Activated CD4-positive, alpha-beta T cell treated with anti-CD3 and anti-CD28 coated beads, Interleukin-2, amount 10 ng/mL, durations not matched to agents 7 days and 5 days (primary cell): ENCODE measurements around the gene DRG2. TPM values are rescaled to one million over a fixed set of nuclear protein-coding genes. Genes with fewer than 3 reads are reported as not detected.

Experiments
- total RNA-seq, 2 experiments: library from RNA; stranded (reverse); gene quantifications; one replicate each; pipeline ENCODE4 v1.2.3, GENCODE V29; 2021

The DRG2 gene
- total RNA-seq, 2 experiments from 2014 or later, result 45.9 to 52.2 TPM

Other genes starting within 250 kb of the DRG2 start
- gene TOM1L2, start 115.5 kb upstream of the DRG2 start, total RNA-seq, result 10 to 100 TPM; 29.5 to 32.0 TPM
- gene DRC3, start 115.1 kb upstream of the DRG2 start, total RNA-seq, result under 1 TPM in 1 of 2 experiments, not detected in 1; 0.06 TPM
- gene ATPAF2, start 48.8 kb upstream of the DRG2 start, total RNA-seq, result 10 to 100 TPM; 27.0 to 32.4 TPM
- 1 to 10 TPM; 8.6 to 8.8 TPM for gene GID4, start 48.5 kb upstream of the DRG2 start, total RNA-seq
- gene MYO15A, start 20.8 kb downstream of the DRG2 start, total RNA-seq, result under 1 TPM; 0.23 to 0.35 TPM
- gene ALKBH5, start 95.9 kb downstream of the DRG2 start, total RNA-seq, result 100 to 1,000 TPM in 1 of 2 experiments, 10 to 100 TPM in 1; 98.2 to 102 TPM
- 10 to 100 TPM; 24.7 to 24.9 TPM for gene LLGL1, start 137.7 kb downstream of the DRG2 start, total RNA-seq
- 100 to 1,000 TPM; 323 to 328 TPM for gene FLII, start 170.8 kb downstream of the DRG2 start, total RNA-seq
- 1 to 10 TPM; 6.8 to 8.5 TPM for gene MIEF2, start 172.7 kb downstream of the DRG2 start, total RNA-seq
- 10 to 100 TPM; 57.6 to 62.8 TPM for gene TOP3A, start 227.0 kb downstream of the DRG2 start, total RNA-seq
- gene SMCR8, start 227.3 kb downstream of the DRG2 start, total RNA-seq, result 10 to 100 TPM; 25.0 to 25.8 TPM